CD4-positive, alpha-beta T cell treated with Interleukin-17A for 1 hour (primary cell): ENCODE data around the gene KCNQ4.
A peak's percentile ranks its signal among the peaks of the same experiment; 100 is the strongest.

Source experiments
- DNase-seq: peaks from one replicate; pipeline ENCODE4 v3.0.0-alpha.2; 2020

KCNQ4 gene

DNA sequence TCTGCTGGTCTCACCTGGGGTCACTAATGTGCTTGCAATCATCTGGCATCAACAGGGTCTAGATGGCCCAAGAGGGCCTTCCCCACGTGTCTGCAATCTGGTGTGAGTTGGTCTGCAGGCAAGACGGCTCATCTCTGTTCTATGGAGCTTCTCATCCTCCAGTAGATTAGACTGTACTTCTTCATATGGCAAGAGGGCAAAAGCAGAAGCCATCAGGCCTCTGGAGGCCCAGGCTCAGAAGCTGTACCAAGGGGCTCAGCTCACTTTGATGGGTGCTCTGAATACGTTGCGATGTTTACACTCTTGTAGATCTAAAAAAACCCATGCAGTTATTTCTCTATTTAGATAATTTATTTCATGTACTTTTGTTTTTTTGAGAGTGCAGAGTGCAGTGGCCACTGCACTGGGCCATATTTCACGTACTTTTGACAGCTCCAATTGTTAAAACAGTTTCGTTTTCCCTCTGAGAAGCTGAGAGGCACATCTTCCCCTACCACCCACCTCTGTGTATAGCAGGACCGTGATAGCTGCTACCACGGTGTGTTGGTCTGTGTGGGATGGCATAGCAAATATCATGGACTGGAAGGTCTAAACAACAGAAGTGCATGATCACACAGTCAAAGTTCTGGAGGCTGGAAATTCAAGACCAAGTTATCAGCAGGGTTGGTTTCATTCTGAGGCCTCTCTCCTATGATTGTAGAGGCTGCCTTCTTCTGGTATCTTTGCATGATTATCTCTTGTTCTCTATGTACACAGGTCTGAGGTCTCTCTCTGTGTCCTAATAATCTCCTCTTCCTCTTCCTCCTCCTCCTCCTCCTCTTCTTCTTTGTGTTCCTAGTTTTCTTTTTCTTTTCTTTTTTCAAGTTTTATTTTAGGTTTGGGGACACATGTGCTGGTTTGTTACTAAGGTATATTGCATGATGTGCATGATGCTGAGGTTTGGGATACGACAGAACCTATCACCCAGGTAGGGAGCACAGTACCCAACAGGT, 61.6 kb downstream of the KCNQ4 start:
- DNase-seq, result peak; percentile 7

- DNase-seq, result no peak
These were observed 62.3 kb downstream of the KCNQ4 start for GRCh38 chr1:40845895-40846294.

GRCh38 chr1:40847023-40847745, 63.6 kb downstream of the KCNQ4 start:
- DNase-seq, result no peak

- DNase-seq, result no peak
These were observed 65.1 kb downstream of the KCNQ4 start for GRCh38 chr1:40848530-40849189.

DNA sequence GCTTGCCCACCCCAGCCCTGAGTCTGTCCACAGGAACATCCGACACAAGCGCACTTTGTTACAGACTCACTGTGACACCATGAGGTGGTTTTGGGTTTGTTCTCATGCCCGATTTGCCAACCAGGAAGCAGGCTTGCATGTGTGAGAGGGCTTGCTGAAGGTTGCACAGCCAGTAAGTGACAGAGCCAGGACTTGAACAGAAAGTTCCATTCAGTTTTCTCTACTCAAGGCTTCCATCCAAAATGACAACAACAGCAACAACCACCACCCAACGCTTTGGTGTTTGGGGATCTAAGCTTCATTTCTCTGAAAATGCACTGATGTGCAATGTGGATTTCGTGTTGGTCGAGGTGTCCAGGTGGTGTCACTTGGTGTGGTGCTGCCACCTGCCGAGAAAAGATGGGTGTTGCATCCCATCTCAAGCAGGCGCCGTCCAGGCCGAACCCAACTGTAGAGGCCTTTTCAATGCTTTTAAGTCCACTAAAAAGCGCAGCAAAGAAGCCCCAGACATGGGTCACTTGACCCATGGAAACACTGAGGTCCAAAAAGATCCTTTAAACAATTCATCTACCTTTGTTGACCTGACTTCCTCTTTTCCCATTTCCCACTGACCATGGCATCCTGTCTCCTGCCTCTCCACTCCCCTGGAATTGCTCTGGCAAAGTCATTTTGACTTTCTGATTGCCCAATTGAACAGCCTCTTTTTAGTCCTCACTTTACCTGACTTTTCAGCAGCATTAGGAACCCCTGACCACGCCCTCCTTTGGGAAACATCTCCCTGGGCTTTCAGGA, 66.4 kb downstream of the KCNQ4 start:
- DNase-seq, result peak; percentile 83

- no peak for DNase-seq
These were observed 68.1 kb downstream of the KCNQ4 start for GRCh38 chr1:40851643-40852042.

DNA sequence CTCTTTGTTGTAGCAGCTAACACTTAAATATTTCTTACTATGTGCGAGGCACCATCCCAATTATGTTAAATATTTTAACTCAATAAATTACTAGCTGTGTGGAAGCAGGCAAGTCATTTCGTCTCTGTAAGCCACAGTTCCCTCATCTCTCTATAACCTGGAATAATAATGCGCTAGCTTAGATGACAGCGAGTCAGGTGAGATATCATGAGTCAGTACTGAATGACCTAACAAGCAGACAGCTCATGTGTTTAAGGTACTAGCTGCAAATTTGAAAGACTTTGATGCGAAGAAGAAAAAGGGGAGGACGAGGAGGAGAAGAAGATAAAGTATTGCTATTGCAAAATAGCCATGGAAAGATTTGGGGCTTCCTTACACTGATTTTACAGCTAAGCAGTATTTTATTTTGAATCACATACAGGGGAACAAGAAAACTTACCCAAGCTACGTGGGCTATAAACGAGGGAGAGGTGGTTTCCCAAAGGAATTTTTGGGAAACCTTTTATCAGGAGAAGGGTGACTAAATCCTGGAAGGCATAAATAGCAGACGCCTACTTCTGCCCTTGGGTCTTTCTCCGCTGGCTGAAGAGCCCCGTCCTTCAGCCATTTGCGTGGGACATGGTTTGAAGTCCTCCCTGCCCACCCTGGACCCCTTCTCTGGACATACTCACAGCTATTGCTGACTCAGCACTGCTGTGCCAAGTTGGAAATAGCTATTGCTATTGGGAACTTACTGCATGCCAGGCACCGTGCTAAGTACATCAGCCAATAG, 69.7 kb downstream of the KCNQ4 start:
- no peak for DNase-seq

GRCh38 chr1:40853885-40854170, 70.2 kb downstream of the KCNQ4 start:
- no peak for DNase-seq

- no peak for DNase-seq
These were observed 71.9 kb downstream of the KCNQ4 start for GRCh38 chr1:40855513-40855912.

DNA sequence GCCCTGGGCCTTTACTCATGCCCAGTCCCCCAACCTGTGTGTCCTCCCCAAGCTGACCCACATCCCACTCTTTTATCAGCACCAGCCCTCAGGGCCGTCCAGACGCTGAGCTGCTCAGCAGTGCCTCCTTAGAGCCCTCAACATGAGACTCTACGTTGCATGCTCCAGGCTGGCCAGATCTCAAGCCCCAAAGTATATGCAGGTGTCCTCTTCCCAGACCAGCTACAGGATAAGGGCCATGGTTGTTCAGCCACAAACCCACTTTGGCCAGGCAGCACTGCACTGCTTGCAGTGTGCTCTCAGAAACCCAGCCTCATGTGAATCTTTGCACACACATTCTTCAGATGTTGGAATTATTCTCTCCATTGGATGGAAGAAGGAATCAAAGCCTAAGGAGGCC, 72.5 kb downstream of the KCNQ4 start:
- DNase-seq, result no peak

DNA sequence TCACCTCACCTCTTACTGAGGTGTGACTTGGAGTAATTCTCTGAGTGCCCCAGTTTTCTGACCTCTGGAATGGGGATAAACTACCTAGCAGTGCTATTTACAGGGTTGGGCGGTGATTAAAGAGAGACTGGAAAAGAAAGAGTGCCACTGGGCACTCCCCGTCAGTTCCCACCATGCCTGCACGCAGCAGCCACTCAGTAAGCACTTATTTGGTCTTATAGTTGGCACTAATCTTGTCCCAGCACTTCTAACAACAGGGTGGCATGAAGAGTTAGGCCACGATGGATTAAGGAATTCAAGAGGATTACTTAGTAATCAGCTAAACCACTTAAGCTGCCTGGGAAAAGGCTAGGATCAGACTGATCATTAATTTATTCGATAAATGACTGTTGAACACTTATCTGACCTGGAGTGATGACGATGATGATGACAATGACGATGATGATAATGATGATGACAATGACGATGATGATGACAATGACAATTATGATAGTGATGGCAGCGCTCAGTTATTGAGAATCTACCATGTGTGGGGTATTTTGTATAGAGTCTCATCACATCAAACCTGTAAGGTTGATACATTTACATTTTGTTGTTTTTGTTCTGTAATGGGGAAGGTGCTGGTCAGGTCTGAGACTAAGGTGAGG, 73.2 kb downstream of the KCNQ4 start:
- DNase-seq, result no peak

DNA sequence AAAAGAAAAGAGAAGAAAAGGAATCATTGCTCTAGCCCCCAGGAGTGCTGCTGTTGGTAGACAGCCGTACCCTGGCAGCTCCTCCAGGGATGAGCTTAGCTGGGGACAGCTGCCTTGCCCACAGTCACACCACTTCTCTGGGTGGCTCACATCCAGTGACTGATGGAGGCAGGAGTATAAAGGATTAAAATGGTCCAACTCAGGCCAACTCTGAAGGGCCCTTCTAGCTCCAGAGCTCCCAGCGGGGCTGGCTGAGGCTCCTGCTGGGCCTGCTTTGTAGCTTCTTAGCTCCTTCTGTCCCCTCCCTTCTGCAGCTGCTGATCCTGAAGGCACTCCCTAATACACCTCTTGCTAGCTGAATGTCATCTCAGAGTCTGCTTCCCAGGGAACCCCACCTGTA, 74.2 kb downstream of the KCNQ4 start:
- DNase-seq, result no peak

GRCh38 chr1:40858856-40859416, 75.3 kb downstream of the KCNQ4 start:
- no peak for DNase-seq

DNA sequence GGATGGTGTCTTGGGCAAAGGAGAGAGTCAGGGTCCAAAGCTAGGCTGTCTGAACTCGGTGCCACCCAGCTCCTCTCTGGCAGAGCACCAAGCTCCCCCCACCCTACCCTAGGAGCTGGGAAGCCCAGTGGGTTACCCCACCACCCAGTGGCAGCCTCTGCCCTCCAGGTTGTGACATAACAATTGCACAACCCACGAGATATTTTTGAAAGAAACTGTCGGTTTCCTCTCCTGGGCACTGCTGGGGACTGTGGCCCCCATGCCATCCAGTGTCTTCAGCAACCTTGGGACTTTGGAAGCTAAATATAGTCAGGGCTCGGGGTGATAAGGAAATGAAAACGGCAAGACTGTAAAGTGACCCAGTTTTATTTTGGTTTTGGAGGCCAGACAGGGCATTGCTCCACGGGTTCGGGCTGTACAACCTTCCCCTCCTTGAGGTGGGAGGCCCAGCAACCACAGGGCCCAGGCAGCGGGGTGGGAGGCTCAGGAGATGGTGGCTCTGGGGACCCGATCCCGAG, 77.2 kb downstream of the KCNQ4 start:
- no peak for DNase-seq

- peak; percentile 30 for DNase-seq
These were observed 77.8 kb downstream of the KCNQ4 start for GRCh38 chr1:40861224-40862003.

DNA sequence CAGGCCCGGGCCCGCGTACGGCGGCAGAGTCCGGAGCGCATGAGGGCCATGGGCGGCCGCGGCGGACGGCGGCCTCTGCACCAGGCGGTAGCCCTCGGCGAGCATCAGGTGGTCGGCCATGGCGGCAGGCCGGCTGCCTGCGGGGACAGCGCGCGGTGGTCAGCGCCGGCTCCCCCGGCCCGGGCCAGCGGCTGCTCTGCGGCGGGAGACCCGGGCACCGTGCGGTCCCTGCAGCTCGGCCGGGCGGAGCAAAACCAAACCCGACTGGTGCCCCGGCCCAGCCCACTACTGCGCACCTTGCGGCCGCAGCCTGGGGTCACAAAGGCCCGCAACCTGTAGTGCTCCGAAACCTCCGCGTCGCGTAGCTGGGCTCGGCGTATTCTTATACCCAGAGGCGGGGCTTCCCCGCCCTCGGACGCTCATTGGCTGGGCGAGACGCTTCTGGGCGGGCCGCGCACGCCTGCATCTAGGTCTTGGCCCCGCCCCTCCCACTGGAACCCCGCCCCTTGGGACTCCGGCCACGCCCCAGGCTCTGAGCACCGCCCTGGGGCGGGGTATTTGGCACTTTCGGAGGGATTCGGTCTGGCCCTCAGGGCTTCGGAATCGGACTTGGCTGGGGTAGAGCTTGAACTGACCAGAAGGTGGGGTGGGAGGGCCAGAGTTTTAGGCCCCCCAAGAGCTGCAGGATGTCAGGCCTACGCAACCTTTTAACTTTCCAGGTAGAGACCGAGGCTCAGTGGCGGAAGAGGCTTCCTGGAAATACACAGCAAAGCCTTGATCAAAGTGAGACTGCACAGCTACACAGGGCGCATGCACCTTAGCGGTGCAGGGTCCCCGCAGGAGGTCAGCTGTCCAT, 78.6 kb downstream of the KCNQ4 start, which contains the start of gene CITED4:
TSS of gene CITED4 (minus strand) at position 356 of the 856 bp plus-strand sequence. CDS start at position 120, 236 bp downstream.
- peak; percentile 97 for DNase-seq

DNA sequence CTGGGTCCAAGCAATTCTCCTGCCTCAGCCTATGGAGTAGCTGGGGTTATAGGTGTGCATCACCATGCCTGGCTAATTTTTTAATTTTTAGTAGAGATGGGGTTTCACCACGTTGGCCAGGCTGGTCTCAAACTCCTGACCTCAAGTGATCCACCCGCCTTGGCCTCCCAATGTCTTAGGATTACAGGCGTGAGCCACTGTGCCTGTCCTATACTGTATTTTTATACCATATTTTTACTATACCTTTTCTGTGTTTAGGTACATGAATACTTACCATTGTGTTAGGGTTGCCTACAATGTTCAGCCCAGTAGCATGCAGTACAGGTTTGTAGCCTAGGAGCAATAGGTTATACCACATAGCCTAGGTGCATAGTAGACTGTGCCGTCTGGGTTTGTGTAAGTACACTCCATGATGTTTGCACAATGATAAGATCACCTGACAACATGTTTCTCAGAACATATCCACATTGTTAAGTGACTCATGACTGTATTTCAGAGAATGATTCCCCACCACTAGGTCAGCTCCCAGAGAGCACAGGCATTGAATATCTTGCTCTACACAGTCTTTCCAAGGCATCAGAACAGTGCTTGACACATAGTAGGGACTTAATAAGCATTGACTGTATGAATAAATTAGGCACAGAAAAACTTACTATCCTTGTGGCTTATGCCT, 84.6 kb downstream of the KCNQ4 start:
- no peak for DNase-seq

DNA sequence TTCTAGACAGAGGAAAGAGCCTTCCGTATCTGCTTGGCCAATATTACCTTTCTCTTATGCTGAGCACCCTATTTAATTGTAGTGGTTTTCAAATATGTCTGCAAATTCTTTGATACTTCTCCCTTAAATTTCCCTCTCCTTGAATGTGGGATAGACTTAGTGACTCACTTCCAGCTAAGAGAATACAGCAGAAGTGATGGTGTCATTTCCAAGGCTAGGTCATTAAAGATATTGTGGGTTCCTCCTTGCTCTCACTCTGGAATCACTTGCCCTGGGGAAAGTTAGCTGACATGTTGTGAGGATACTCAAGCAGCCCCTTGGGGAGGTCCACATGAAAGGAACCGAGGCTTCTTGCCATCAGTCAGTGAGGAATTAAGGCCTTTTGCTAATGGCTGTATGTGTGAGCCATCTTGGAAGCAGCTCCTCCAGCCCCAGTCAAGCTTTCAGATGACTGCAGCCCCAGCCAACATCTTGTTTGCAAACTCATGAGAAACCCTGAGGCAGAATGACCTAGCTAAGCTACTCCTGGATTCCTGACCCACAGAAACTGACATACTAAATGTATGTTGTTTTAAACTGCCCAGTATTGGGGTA, 86.6 kb downstream of the KCNQ4 start:
- no peak for DNase-seq
